ENCODE data around the gene FBXL4. TPM values are rescaled to one million over a fixed set of nuclear protein-coding genes. Genes with fewer than 3 reads are reported as not detected.

FBXL4 gene
- total RNA-seq, 4 donors from 2014 or later, result 14.5 to 26.7 (median 18.3) TPM

GRCh38 chr6:98827295-98828159 is 120.2 kb downstream of the FBXL4 start:
- peaks cover 95% of the 10 kb centered on the region for H3K27me3 ChIP-seq
- no peak overlapping the region for H3K27ac ChIP-seq
- no peak for DNase-seq (ENCODE audit: low spot score in 2 of 2)
- no peaks in the 10 kb centered on the region for H3K9me3 ChIP-seq
- H3K4me3 ChIP-seq, result peak overlapping the region; percentile 10
- H3K36me3 ChIP-seq, result no peaks in the 10 kb centered on the region
- WGBS, result 8% methylated on average over 43 of the region's 44 CpGs
- peaks cover 44% of the 10 kb centered on the region for H3K4me1 ChIP-seq
- TF ChIP-seq POLR2AphosphoS5 (IDR thresholded peaks at IDR 0.05) (no peak), POLR2A (IDR thresholded peaks at IDR 0.05) (no peak), EP300 (IDR thresholded peaks at IDR 0.05) (no peak), CTCF (IDR thresholded peaks at IDR 0.05) (no peak)

GRCh38 chr6:98825600-98826230 is 122.0 kb downstream of the FBXL4 start:
- H3K4me3 ChIP-seq, result no peak overlapping the region
- H3K27ac ChIP-seq, result no peak overlapping the region
- no peaks in the 10 kb centered on the region for H3K36me3 ChIP-seq
- peaks cover 93% of the 10 kb centered on the region for H3K27me3 ChIP-seq
- no peaks in the 10 kb centered on the region for H3K9me3 ChIP-seq
- WGBS, result 10% methylated on average over 19 of the region's 19 CpGs
- H3K4me1 ChIP-seq, result peaks cover 29% of the 10 kb centered on the region
- TF ChIP-seq POLR2A (IDR thresholded peaks at IDR 0.05) (no peak), POLR2AphosphoS5 (IDR thresholded peaks at IDR 0.05) (no peak), CTCF (IDR thresholded peaks at IDR 0.05) (no peak), EP300 (IDR thresholded peaks at IDR 0.05) (no peak)
- no peak for DNase-seq (ENCODE audit: low spot score in 2 of 2)

GRCh38 chr6:98824902-98825599 is 122.7 kb downstream of the FBXL4 start:
- peaks cover 29% of the 10 kb centered on the region for H3K4me1 ChIP-seq
- no peak for DNase-seq (ENCODE audit: low spot score in 2 of 2)
- WGBS, result 14% methylated on average over 27 of the region's 32 CpGs
- peak overlapping the region; percentile 21 for H3K4me3 ChIP-seq
- H3K36me3 ChIP-seq, result no peaks in the 10 kb centered on the region
- no peak for TF ChIP-seq EP300 (IDR thresholded peaks at IDR 0.05)
- no peak for TF ChIP-seq POLR2AphosphoS5 (IDR thresholded peaks at IDR 0.05)
- no peak for TF ChIP-seq POLR2A (IDR thresholded peaks at IDR 0.05)
- no peak for TF ChIP-seq CTCF (IDR thresholded peaks at IDR 0.05)
- H3K9me3 ChIP-seq, result no peaks in the 10 kb centered on the region
- H3K27ac ChIP-seq, result no peak overlapping the region
- peaks cover 87% of the 10 kb centered on the region for H3K27me3 ChIP-seq

GRCh38 chr6:98824162-98824901 is 123.4 kb downstream of the FBXL4 start:
- peaks cover 29% of the 10 kb centered on the region for H3K4me1 ChIP-seq

More at GRCh38 chr6:98824162-98824901, 123.4 kb downstream of the FBXL4 start:
- H3K4me3 ChIP-seq, result peak overlapping the region; percentile 21
- WGBS, result 2% methylated on average over 30 of the region's 44 CpGs
- H3K27ac ChIP-seq, result no peak overlapping the region
- TF ChIP-seq POLR2AphosphoS5 (IDR thresholded peaks at IDR 0.05) (no peak), EP300 (IDR thresholded peaks at IDR 0.05) (no peak), CTCF (IDR thresholded peaks at IDR 0.05) (no peak), POLR2A (IDR thresholded peaks at IDR 0.05) (no peak)
- peaks cover 79% of the 10 kb centered on the region for H3K27me3 ChIP-seq
- no peaks in the 10 kb centered on the region for H3K9me3 ChIP-seq
- no peaks in the 10 kb centered on the region for H3K36me3 ChIP-seq
- no peak for DNase-seq (ENCODE audit: low spot score in 2 of 2)
